Stimulated activated CD8-positive, alpha-beta memory T cell treated with anti-CD3 and anti-CD28 coated beads, Interleukin-4, amount 100 ng/mL, for 48 hours (primary cell): Measurements from ENCODE around the gene GDPGP1.
"Not testable (repeated sequence)": the region's sequence is repeated elsewhere in the genome, so short reads cannot be mapped to it uniquely, and the experiment has no call there.

Source experiments
- DNase-seq: peaks from one replicate; pipeline ENCODE4 v3.0.0-alpha.2; 2020

The GDPGP1 gene, protein sequence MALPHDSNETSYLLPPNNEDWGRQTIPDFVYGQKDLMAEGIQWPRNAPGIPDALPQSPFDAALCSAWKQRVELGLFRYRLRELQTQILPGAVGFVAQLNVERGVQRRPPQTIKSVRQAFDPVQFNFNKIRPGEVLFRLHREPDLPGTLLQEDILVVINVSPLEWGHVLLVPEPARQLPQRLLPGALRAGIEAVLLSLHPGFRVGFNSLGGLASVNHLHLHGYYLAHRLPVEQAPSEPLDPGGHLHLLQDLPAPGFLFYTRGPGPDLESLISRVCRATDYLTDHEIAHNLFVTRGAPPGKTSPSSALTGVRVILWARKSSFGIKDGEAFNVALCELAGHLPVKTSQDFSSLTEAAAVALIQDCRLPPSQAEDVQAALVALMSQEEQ

GRCh38 chr15:90234096-90234988 is at the start of gene GDPGP1:
Gene GDPGP1 (plus strand): TSS chr15:90234209. CDS start chr15:90240909, 6,700 bp downstream.
- DNase-seq, result no peak

DNA sequence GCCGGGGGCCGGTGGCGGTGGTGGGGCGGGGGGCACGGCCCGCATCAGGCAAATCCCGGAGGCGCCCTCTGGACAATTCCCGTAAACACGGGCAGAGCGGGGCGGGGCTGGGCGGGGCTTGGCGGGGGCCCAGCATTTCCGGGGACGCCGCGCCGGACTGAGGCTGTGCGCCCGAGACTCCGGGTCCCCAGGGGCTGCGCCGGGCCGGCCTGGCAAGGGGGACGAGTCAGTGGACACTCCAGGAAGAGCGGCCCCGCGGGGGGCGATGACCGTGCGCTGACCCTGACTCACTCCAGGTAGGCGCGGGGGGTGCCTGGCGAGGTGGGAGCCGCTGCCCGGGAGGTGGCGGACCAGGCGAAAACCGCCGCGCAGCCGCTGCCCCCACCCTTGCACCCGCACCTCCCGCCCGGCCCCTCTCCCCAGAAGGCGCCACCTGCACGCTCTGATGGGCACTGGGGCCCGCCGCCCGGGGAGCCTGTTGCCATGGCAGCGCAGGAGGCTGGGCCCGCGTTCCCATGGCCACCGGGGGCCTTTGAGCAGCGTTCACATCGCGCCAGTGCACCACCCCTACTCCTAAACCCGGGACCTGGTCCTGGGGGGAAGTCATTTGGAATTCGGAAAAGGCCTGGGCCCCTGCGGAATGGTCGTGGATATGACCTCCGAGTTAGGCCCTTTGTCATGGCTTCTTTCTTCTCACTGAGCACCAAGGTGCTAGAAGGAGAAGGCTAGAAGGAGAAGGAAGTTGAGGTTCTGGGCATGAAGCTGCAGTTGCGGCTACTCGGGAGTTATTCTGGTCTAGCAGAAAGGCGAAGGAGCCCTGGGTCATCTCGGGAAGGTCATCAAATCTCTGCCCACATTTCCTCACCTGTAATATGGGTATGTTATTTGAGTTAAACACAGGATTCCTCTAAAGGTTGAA is 49.0 kb upstream of the GDPGP1 start:
- DNase-seq, result peak; percentile 67

GRCh38 chr15:90187257-90187868 is 46.6 kb upstream of the GDPGP1 start:
- DNase-seq, result no peak

- DNase-seq, result not testable (repeated sequence)
Measured at GRCh38 chr15:90188065-90188464, 45.9 kb upstream of the GDPGP1 start.

GRCh38 chr15:90188914-90189748 is 44.9 kb upstream of the GDPGP1 start:
- no peak for DNase-seq

- no peak for DNase-seq
Measured at GRCh38 chr15:90189781-90190467, 44.1 kb upstream of the GDPGP1 start.

GRCh38 chr15:90190606-90191343 is 43.2 kb upstream of the GDPGP1 start:
- DNase-seq, result no peak

GRCh38 chr15:90191344-90191687 is 42.7 kb upstream of the GDPGP1 start:
- DNase-seq, result no peak

DNA sequence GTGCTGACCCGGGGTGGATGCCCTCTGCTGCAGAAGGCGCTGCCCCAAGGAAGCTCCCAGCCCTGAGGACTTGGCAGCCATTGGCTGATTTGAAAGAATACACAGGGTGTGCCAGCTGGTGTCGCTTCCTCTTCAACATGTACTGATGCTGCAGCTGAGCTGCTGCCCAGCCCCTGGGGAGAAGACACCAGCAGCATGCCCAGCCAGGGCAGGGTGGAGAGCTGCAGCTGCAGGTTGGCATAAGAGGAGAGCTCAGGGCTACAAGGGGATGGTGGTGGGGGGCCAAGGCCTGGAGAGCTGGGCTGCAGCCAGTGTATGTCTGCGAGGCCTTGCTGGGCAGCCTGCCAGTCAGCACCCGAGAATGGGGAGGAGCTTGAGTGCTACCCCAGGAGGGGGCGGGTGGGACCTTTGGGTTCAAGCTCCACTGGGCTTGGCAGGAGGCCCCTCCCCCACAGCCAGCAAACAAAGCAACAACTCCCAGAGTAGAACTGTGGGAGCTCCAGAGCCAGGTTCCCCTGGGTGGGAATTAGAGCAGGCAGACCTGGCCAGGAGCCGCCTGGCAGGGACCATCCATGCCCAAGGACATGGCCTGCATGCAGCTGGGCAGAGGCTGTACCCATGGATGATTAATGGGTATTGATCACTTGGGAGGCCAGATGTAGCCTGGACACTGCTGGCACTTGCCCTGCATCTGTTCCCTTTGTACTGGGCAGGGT is 42.1 kb upstream of the GDPGP1 start:
- peak; percentile 34 for DNase-seq

DNA sequence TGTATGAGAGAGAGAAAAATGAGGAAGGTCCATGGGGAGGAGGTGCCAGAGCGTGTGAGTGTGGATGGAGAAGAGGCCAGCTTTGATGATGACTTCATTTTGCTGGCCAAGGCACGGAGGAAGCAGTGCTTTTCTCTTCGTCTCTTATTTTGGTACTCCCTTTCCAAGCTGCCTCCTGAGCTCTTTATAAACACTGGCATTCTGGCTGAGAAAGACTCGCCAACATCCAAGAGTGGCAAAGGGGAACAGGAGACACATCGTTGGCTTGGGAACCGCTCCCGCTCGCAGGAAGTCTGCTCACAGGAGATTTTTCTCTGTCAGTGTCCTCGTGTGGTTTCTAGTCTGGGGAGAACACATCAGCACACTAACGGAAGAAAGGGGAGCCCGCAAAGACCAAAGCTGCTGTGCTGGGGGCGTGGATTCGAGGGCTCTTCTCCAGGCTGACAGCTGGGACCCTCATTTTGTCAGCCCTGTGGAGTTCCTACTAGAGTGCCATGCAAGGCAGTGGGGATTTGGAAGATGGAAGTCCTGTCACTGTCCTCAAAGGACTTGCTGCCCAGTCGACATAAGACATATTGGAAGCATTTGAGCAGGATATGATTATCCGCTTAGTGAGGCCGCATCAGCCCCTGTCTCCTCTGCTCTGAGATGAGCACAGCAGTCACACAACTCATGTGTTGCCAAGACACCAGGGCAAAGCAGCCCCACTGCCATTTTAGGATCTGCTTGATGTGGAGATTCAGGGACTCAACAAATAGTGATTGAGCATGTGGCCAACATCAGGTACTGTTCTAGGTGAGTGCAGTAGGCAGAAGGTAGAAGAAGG is 40.8 kb upstream of the GDPGP1 start:
- DNase-seq, result no peak

GRCh38 chr15:90194655-90195054 is 39.4 kb upstream of the GDPGP1 start:
- DNase-seq, result no peak

DNA sequence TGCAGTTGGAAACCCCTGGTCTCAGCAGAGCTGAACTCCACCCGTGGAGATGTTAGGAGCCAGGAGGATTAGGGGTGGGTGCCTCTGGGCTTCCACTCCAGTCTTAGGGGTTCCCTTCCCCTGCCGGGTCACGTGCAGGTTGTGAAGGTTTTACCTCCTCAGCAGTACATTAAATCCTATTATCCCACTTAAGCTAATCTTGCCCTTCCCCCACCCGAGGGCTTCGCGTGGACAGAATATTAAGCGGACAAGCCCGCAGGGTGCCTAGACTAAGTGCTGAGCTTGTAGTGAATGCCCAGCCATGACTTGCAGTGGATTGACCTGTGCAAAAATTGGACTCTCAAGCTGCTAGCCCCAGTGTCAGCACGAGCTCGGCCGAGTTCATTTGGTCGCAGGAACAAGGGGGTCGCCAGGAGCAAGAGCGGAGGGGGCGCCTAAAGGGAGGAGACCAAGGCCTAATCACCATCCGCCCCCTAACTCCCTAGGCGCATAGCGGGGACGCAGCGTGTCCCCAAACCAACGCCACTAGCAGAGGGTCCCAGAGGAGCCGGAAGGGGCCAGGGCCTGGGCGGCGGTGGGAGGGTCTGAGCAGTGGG is 33.4 kb upstream of the GDPGP1 start:
- DNase-seq, result no peak

- DNase-seq, result peak; percentile 79
Measured at GRCh38 chr15:90201130-90201943, 32.7 kb upstream of the GDPGP1 start, which contains the start of gene SEMA4B. Gene SEMA4B (plus strand): TSS chr15:90201330. CDS start chr15:90201579, 249 bp downstream.

GRCh38 chr15:90201944-90202375 is 32.0 kb upstream of the GDPGP1 start:
- DNase-seq, result no peak

DNA sequence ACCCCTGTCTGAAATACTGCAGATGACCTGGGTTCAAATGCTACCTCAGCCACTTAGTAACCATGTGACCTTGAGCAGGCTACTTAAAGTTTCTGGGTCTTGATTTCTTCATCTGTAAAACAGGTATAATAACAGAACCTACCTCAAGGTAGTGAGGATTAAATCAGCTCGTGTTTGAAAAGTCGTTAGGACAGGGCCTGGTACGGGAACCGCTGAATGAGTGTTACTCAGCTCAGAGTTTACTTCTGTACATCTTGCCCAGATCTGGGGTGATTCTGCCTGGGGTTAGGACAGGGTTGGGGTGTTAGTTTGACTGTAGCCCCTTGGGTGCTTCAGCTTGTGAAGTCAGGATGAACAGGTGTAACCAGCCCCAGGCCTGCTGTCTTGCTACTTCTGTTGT is 31.1 kb upstream of the GDPGP1 start:
- DNase-seq, result no peak

GRCh38 chr15:90203473-90203872 is 30.5 kb upstream of the GDPGP1 start:
- no peak for DNase-seq

- no peak for DNase-seq
Measured at GRCh38 chr15:90203922-90204321, 30.1 kb upstream of the GDPGP1 start.
